GM21737 (cell line): Measurements from ENCODE around the gene MAP1B.

Experiments
- ATAC-seq: cut with Tn5 transposase; IDR thresholded peaks from one replicate; pipeline ENCODE4 v1.9.1; 2021; ENCODE audit warnings: mild to moderate bottlenecking, moderate library complexity; ENCODE audit not compliant: unreplicated experiment

The MAP1B gene

GRCh38 chr5:72188166-72188565 lies 80.9 kb downstream of the MAP1B start:
- no peak for ATAC-seq

- no peak for ATAC-seq
Measured at GRCh38 chr5:72189146-72189545, 81.9 kb downstream of the MAP1B start.

- ATAC-seq = no peak
Measured at GRCh38 chr5:72191404-72191803, 84.1 kb downstream of the MAP1B start.

GRCh38 chr5:72194846-72195245 lies 87.6 kb downstream of the MAP1B start:
- ATAC-seq = peak; percentile 90

- ATAC-seq = no peak
Measured at GRCh38 chr5:72195581-72195980, 88.3 kb downstream of the MAP1B start.

- no peak for ATAC-seq
Measured at GRCh38 chr5:72197393-72197792, 90.1 kb downstream of the MAP1B start.

- ATAC-seq = no peak
Measured at GRCh38 chr5:72199681-72200080, 92.4 kb downstream of the MAP1B start.

GRCh38 chr5:72202331-72202825 lies 95.1 kb downstream of the MAP1B start:
- no peak for ATAC-seq

- ATAC-seq = no peak
Measured at GRCh38 chr5:72203251-72203845, 96.1 kb downstream of the MAP1B start.

- ATAC-seq = no peak
Measured at GRCh38 chr5:72204946-72205345, 97.7 kb downstream of the MAP1B start.

- no peak for ATAC-seq
Measured at GRCh38 chr5:72205431-72206009, 98.2 kb downstream of the MAP1B start.

GRCh38 chr5:72206160-72206559 lies 98.9 kb downstream of the MAP1B start:
- ATAC-seq = no peak

- no peak for ATAC-seq
Measured at GRCh38 chr5:72206994-72207393, 99.7 kb downstream of the MAP1B start.

- no peak for ATAC-seq
Measured at GRCh38 chr5:72208324-72208926, 101.2 kb downstream of the MAP1B start.

- no peak for ATAC-seq
Measured at GRCh38 chr5:72209147-72210115, 102.2 kb downstream of the MAP1B start.

GRCh38 chr5:72210888-72211678 lies 103.8 kb downstream of the MAP1B start:
- no peak for ATAC-seq

- no peak for ATAC-seq
Measured at GRCh38 chr5:72212171-72212570, 104.9 kb downstream of the MAP1B start.

GRCh38 chr5:72213482-72213881 lies 106.2 kb downstream of the MAP1B start:
- ATAC-seq = no peak

- ATAC-seq = no peak
Measured at GRCh38 chr5:72214168-72214567, 106.9 kb downstream of the MAP1B start.

- no peak for ATAC-seq
Measured at GRCh38 chr5:72216756-72217155, 109.5 kb downstream of the MAP1B start.
